WI38 (cell line): Measurements from ENCODE around the gene NFIX.

Experiments
- H3K4me3 ChIP-seq: 2 replicates; pipeline ENCODE4 v1.5.1; 2011; ENCODE audit warnings: low read depth, mild to moderate bottlenecking, control low read depth, low read length
- TF ChIP-seq, protein P1 (sequence below): IDR thresholded peaks from 2 replicates; pipeline ENCODE4 v1.5.1; 2012; ENCODE audit warnings: low read depth, mild to moderate bottlenecking, control low read depth, low read length

Gene NFIX

DNA sequence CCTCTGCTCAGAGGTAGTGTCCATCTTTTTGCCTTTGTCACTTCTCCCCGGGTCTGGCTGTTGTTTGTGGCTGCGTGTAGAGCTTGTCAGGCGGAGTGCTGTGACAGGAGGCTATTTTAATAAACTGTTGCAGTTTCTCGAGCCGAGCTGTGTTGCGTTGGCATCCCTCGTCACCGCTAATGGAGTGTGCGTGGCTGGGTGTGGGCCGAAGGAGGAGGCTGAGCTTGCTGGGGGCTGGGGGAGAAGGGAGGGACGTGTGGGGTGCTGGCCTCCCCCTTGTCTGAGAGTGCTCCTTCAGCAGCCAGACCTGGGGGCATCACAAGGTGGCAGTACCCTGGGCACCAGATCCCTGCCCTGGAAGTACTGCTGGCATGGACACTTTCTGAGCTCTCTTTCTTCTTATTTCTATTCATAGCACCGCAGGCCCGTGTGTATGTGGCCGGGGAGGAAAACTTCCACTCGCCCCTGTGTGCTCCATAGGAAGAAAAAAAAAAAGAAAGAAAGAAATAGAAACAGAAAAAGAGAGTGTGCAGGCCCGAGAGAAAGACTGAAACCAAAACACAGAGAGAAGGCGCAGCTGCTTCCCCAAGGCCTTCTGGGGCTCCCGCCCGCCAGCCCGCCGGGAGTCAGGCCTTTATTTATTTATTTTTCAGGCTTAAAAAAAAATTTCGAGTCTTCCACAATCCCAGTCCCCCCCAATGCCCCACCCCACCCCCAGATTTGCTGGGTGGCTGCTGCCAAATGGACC is 27.0 kb downstream of the NFIX start:
- TF ChIP-seq, protein P1, sequence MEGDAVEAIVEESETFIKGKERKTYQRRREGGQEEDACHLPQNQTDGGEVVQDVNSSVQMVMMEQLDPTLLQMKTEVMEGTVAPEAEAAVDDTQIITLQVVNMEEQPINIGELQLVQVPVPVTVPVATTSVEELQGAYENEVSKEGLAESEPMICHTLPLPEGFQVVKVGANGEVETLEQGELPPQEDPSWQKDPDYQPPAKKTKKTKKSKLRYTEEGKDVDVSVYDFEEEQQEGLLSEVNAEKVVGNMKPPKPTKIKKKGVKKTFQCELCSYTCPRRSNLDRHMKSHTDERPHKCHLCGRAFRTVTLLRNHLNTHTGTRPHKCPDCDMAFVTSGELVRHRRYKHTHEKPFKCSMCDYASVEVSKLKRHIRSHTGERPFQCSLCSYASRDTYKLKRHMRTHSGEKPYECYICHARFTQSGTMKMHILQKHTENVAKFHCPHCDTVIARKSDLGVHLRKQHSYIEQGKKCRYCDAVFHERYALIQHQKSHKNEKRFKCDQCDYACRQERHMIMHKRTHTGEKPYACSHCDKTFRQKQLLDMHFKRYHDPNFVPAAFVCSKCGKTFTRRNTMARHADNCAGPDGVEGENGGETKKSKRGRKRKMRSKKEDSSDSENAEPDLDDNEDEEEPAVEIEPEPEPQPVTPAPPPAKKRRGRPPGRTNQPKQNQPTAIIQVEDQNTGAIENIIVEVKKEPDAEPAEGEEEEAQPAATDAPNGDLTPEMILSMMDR, result no peak
- peak overlapping the region; percentile 64 for H3K4me3 ChIP-seq

GRCh38 chr19:13022859-13023636 is 27.8 kb downstream of the NFIX start:
- H3K4me3 ChIP-seq, result peak overlapping the region; percentile 64
- TF ChIP-seq, protein P1, result no peak

DNA sequence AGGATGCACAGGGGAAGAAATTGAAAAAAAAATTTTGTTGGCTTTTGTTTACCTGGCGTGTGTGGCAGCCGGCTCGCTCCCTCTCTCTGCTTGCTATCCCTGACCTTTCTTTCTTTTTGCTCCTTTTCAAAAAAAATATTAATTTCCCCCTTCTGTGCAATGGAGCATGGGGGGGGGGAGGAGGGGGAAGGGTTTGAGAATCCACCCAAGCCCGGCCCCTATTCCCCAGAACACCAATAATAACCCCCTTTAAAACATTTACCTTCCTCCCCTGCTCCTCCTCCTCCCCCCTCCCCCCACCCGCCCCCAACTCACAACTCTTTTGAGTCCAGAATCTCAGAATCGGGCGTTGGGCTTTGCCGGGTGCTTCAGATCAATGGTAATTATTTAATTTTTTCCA is 28.4 kb downstream of the NFIX start:
- peak overlapping the region; percentile 64 for H3K4me3 ChIP-seq
- TF ChIP-seq, protein P1, result no peak

GRCh38 chr19:13024126-13024950 is 29.1 kb downstream of the NFIX start:
- TF ChIP-seq, protein P1, result no peak
- peak overlapping the region; percentile 64 for H3K4me3 ChIP-seq

DNA sequence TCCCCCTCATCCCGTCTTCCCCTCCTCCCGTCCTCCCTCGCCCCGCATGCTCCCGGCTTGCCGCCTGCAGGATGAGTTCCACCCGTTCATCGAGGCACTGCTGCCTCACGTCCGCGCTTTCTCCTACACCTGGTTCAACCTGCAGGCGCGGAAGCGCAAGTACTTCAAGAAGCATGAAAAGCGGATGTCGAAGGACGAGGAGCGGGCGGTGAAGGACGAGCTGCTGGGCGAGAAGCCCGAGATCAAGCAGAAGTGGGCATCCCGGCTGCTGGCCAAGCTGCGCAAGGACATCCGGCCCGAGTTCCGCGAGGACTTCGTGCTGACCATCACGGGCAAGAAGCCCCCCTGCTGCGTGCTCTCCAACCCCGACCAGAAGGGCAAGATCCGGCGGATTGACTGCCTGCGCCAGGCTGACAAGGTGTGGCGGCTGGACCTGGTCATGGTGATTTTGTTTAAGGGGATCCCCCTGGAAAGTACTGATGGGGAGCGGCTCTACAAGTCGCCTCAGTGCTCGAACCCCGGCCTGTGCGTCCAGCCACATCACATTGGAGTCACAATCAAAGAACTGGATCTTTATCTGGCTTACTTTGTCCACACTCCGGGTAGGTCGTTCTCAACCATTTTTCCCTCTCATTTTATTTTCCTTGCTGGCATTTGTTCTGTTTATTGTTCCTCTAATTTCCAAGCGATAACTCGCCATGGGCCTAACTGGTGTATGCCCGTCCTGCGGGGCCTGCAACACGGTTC is 29.8 kb downstream of the NFIX start:
- H3K4me3 ChIP-seq, result peak overlapping the region; percentile 64
- TF ChIP-seq, protein P1, result no peak

DNA sequence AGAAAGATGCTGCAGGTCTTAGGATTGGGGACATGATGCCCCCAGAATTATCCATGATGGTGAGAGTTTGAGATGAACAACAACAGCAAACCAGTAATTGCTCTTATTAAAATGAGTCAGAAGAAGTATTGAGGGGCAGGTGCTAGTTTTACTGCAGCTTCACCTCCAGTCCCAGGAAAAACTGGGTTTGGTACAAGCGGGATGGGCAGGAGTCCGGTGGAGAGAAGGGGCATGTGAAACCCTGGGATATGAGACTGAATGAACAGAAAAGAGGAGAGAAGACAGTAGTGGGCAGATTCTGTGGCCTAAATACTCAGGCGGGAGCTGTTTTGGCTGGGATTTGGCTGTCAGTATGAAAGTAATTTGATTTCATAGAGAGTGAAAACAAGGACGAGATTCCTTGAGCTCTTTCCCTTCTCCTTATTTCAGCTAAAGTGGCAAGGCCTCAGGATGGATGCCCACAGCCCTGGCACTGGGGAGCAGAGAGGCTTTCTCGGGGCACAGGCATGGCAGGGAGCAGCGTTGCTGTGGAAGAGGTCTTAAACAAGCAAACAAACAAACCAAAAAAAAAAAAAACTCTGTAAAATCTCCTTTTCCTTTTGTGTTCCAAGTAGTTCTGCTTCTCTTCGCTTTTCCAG is 30.7 kb downstream of the NFIX start:
- TF ChIP-seq, protein P1, result no peak
- H3K4me3 ChIP-seq, result peak overlapping the region; percentile 64
